Cardiac muscle cell (in vitro differentiated cells and primary cell): ENCODE results near the gene ZNF467. TPM values are rescaled to one million over a fixed set of nuclear protein-coding genes. Genes with fewer than 3 reads are reported as not detected.

Experiments used
- DNase-seq, 2 donors: peaks; one replicate each; pipeline versions ENCODE4 v3.0.0 to v3.0.0-alpha.2; 2010 to 2017; ENCODE audit warnings: low read depth in 1 of 2, low spot score in 1 of 2
- H3K27ac ChIP-seq: fragments of 200-600 bp; sonication (generic); 2 replicates; pipeline ENCODE4 v1.5.1; 2016
- H3K27me3 ChIP-seq: fragments of 200-600 bp; sonication (generic); 2 replicates; pipeline ENCODE4 v1.6.0; 2016; ENCODE audit warnings: control low read depth
- H3K36me3 ChIP-seq: fragments of 200-600 bp; sonication (generic); 2 replicates; pipeline ENCODE4 v1.5.1; 2016; ENCODE audit warnings: control low read depth
- H3K4me1 ChIP-seq: fragments of 200-600 bp; sonication (generic); 2 replicates; pipeline ENCODE4 v1.8.1; 2017; ENCODE audit warnings: low read depth, mild to moderate bottlenecking, mixed run types
- H3K4me3 ChIP-seq: fragments of 200-600 bp; sonication (generic); 2 replicates; pipeline ENCODE4 v1.5.1; 2016; ENCODE audit warnings: mild to moderate bottlenecking
- H3K9me3 ChIP-seq: fragments of 200-600 bp; sonication (generic); 2 replicates; pipeline ENCODE4 v1.5.1; 2017; ENCODE audit warnings: low read depth, mild to moderate bottlenecking, control low read depth
- CTCF ChIP-seq: IDR thresholded peaks from 2 replicates; pipeline ENCODE4 v1.5.1; 2012; ENCODE audit warnings: low read depth, mild to moderate bottlenecking, low read length
- polyA plus RNA-seq: library from polyadenylated mRNA; unstranded; fragments of >200 nt; fragmentation: Nextera tagmentation; extraction: Ambion mirVana; gene quantifications from 2 replicates; pipeline ENCODE4 v1.2.1, GENCODE V29; 2016
- total RNA-seq: library from RNA; depleted of rRNA; stranded (reverse); fragments of >200 nt; gene quantifications from 2 replicates; pipeline ENCODE4 v1.2.3, GENCODE V29; 2016

ZNF467 gene
- total and polyA plus RNA-seq, 2 experiments from 2014 or later, result 27.7 to 33.7 TPM

GRCh38 chr7:149732611-149733010 is 40.8 kb downstream of the ZNF467 start:
- no peak for DNase-seq
- Histone ChIP-seq H3K36me3 (peaks cover 22% of the 10 kb centered on the region), H3K27me3 (no peaks in the 10 kb centered on the region), H3K4me3 (no peak overlapping the region), H3K9me3 (no peaks in the 10 kb centered on the region), H3K4me1 (no peaks in the 10 kb centered on the region), H3K27ac (no peak overlapping the region)
- no peak for TF ChIP-seq CTCF

- DNase-seq, result no peak
- no peak overlapping the region for H3K4me3 ChIP-seq
- peaks cover 22% of the 10 kb centered on the region for H3K36me3 ChIP-seq
- no peak for TF ChIP-seq CTCF
- no peaks in the 10 kb centered on the region for H3K27me3 ChIP-seq
- no peaks in the 10 kb centered on the region for H3K9me3 ChIP-seq
- no peaks in the 10 kb centered on the region for H3K4me1 ChIP-seq
- H3K27ac ChIP-seq, result no peak overlapping the region
Observed at GRCh38 chr7:149732111-149732561, 41.3 kb downstream of the ZNF467 start.

GRCh38 chr7:149731207-149731955 is 42.0 kb downstream of the ZNF467 start:
- no peak overlapping the region for H3K4me3 ChIP-seq
- no peaks in the 10 kb centered on the region for H3K9me3 ChIP-seq
- H3K36me3 ChIP-seq, result peaks cover 22% of the 10 kb centered on the region
- no peak for DNase-seq
- no peaks in the 10 kb centered on the region for H3K27me3 ChIP-seq
- TF ChIP-seq CTCF, result no peak
- no peak overlapping the region for H3K27ac ChIP-seq
- H3K4me1 ChIP-seq, result no peaks in the 10 kb centered on the region

GRCh38 chr7:149729983-149730801 is 43.2 kb downstream of the ZNF467 start:
- Histone ChIP-seq H3K4me3 (no peak overlapping the region), H3K27me3 (no peaks in the 10 kb centered on the region), H3K36me3 (peaks cover 27% of the 10 kb centered on the region), H3K27ac (no peak overlapping the region), H3K4me1 (no peaks in the 10 kb centered on the region), H3K9me3 (no peaks in the 10 kb centered on the region)
- no peak for DNase-seq
- no peak for TF ChIP-seq CTCF

GRCh38 chr7:149729586-149729982 is 43.8 kb downstream of the ZNF467 start:
- no peak for DNase-seq
- Histone ChIP-seq H3K27ac (no peak overlapping the region), H3K36me3 (peaks cover 27% of the 10 kb centered on the region), H3K9me3 (no peaks in the 10 kb centered on the region), H3K4me1 (no peaks in the 10 kb centered on the region), H3K4me3 (no peak overlapping the region), H3K27me3 (no peaks in the 10 kb centered on the region)
- TF ChIP-seq CTCF, result no peak
